Kidney epithelial cell (primary cell): ENCODE results near the gene CC2D2A. TPM values are rescaled to one million over a fixed set of nuclear protein-coding genes. Genes with fewer than 3 reads are reported as not detected.

Experiments
- DNase-seq: peaks from one replicate; pipeline ENCODE4 v3.0.0-alpha.2; 2010; ENCODE audit warnings: low read depth
- H3K27me3 ChIP-seq: 2 replicates; pipeline ENCODE4 v1.6.0; 2011; ENCODE audit warnings: low read length; ENCODE audit not compliant: control insufficient read depth, insufficient read depth
- H3K36me3 ChIP-seq: 2 replicates; pipeline ENCODE4 v1.5.1; 2011; ENCODE audit warnings: low read length; ENCODE audit not compliant: control insufficient read depth, insufficient read depth
- H3K4me3 ChIP-seq: 2 replicates; pipeline ENCODE4 v1.5.1; 2011; ENCODE audit warnings: low read depth, mild to moderate bottlenecking, control low read depth, low read length
- total RNA-seq: library from RNA; depleted of rRNA; stranded (reverse); fragments of >200 nt; gene quantifications from 2 replicates; pipeline ENCODE4 v1.2.3, GENCODE V29; 2015
- TF ChIP-seq, protein P1 (sequence below): IDR thresholded peaks from 2 replicates; pipeline ENCODE4 v1.5.1; 2011; ENCODE audit warnings: mild to moderate bottlenecking, moderate library complexity, low read length, control low read depth, inconsistent platforms; ENCODE audit not compliant: insufficient read depth, poor library complexity, severe bottlenecking

The CC2D2A gene
- total RNA-seq, 1 donor from 2014 or later, result 18.3 TPM

DNA sequence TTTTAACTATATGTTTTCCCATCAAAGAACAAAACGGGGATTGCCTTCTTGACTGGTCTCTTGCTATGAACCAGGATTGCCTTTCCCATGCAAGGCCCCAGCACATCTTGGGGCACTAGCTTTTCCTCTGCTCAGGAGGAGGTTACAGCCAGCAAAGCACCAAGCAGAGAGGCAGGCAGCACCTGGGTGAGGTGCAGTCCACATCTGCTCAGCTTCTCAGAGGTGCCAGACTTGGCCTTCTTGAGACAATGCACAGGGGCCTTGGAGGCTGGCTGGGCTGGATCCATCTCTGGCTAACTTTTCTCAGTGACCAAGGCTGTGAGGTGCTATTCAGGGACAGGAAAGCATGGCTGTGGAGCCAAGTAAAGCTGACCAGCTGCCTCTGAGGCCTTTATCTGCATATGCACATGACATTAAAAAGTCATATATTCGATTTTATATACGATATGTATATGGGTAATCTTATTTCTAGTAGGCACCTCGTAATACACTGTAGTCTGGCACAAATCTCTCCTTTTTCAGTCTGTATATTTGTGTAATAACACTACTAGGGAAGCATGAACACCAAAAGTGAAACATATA, 86.9 kb downstream of the CC2D2A start:
- Histone ChIP-seq H3K4me3 (no peak overlapping the region), H3K27me3 (no peaks in the 10 kb centered on the region), H3K36me3 (no peaks in the 10 kb centered on the region)
- DNase-seq, result no peak
- TF ChIP-seq, protein P1, sequence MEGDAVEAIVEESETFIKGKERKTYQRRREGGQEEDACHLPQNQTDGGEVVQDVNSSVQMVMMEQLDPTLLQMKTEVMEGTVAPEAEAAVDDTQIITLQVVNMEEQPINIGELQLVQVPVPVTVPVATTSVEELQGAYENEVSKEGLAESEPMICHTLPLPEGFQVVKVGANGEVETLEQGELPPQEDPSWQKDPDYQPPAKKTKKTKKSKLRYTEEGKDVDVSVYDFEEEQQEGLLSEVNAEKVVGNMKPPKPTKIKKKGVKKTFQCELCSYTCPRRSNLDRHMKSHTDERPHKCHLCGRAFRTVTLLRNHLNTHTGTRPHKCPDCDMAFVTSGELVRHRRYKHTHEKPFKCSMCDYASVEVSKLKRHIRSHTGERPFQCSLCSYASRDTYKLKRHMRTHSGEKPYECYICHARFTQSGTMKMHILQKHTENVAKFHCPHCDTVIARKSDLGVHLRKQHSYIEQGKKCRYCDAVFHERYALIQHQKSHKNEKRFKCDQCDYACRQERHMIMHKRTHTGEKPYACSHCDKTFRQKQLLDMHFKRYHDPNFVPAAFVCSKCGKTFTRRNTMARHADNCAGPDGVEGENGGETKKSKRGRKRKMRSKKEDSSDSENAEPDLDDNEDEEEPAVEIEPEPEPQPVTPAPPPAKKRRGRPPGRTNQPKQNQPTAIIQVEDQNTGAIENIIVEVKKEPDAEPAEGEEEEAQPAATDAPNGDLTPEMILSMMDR, result no peak

- Histone ChIP-seq H3K4me3 (no peak overlapping the region), H3K27me3 (no peaks in the 10 kb centered on the region), H3K36me3 (no peaks in the 10 kb centered on the region)
- TF ChIP-seq, protein P1, result no peak
- DNase-seq, result no peak
Observed at GRCh38 chr4:15557786-15558550, 88.3 kb downstream of the CC2D2A start.

DNA sequence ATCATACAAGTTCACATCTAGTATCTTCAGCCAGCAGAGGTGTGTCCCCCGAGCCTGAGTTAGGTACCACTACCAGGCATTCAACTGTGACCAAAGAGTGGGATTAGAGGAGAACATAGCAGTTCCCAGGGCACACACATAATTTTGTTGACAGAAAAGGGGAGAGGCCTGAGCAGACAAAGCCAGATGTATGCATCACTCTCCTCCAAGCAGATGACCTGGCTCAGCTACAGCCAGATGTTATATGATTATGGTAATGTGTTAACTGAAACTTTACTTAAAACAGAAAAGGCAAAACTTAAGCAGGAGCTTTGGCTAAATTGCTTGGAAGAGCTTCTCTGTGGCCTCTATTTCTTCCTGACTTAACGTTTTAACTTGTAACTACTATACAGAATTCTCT, 88.9 kb downstream of the CC2D2A start:
- TF ChIP-seq, protein P1, result no peak
- H3K4me3 ChIP-seq, result no peak overlapping the region
- no peak for DNase-seq
- no peaks in the 10 kb centered on the region for H3K27me3 ChIP-seq
- no peaks in the 10 kb centered on the region for H3K36me3 ChIP-seq

DNA sequence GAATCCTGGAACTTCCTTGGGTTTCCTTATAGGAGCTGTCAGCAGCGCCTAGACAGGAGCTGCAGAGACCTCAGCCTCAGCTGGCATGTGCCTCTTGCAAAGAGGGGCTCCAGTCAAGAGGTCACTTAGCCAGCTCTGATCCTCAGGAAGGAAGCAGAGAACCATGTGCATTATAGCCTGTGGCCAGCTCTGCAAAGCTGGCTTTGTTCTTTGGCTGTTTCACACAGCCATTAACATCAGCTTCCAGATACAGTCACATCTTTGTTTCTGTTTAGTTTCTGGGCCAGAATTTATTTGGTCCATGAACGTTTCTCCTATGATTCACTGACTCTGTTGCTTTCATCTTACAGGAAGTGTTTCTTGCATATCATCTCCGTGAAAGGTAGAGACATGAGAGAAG, 92.4 kb downstream of the CC2D2A start:
- TF ChIP-seq, protein P1, result no peak

DNA sequence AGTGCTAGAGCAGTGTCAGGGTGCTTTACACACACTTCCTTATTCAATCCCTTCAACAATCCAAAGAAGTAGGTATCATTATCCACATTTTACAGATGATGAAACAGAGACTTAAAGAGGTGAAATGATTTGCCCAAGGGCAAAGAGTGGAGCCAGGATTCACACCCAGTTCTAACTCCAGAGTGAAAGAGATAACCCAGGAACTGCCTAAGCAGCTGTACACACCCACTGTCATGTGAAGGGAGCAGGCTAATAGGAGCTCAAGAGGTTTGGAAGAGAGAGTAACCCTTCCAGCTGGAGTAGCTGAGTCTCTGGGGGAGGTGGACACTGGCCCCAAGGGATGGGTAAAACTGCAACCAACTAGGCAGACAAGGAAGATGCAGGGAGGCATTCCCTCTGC, 92.9 kb downstream of the CC2D2A start:
- H3K36me3 ChIP-seq, result no peaks in the 10 kb centered on the region
- no peaks in the 10 kb centered on the region for H3K27me3 ChIP-seq
- no peak overlapping the region for H3K4me3 ChIP-seq
- no peak for DNase-seq
- TF ChIP-seq, protein P1, result no peak

More for the DNA sequence above, 92.4 kb downstream of the CC2D2A start:
- DNase-seq, result no peak
- H3K36me3 ChIP-seq, result no peaks in the 10 kb centered on the region
- H3K4me3 ChIP-seq, result no peak overlapping the region
- no peaks in the 10 kb centered on the region for H3K27me3 ChIP-seq
